Fibroblast of lung (primary cell): ENCODE data around the gene ITGA8. TPM values are rescaled to one million over a fixed set of nuclear protein-coding genes. Genes with fewer than 3 reads are reported as not detected.

Source experiments
- DNase-seq, 2 donors: peaks; one replicate each; pipeline versions ENCODE4 v3.0.0 to v3.0.0-alpha.2; 2010; ENCODE audit warnings: low read depth in 2 of 2
- H2AFZ ChIP-seq: 2 replicates; pipeline ENCODE4 v1.5.1; 2012; ENCODE audit warnings: low read length, control low read depth, inconsistent platforms
- H3K27ac ChIP-seq: 2 replicates; pipeline ENCODE4 v1.5.1; 2011; ENCODE audit warnings: low read length, control low read depth; ENCODE audit not compliant: insufficient read depth
- H3K27me3 ChIP-seq: 2 replicates; pipeline ENCODE4 v1.5.1; 2011; ENCODE audit warnings: mild to moderate bottlenecking, low read length; ENCODE audit not compliant: control insufficient read depth, insufficient read depth
- H3K36me3 ChIP-seq: 2 replicates; pipeline ENCODE4 v1.5.1; 2011; ENCODE audit warnings: low read length; ENCODE audit not compliant: control insufficient read depth, insufficient read depth
- H3K4me1 ChIP-seq: 2 replicates; pipeline ENCODE4 v1.5.1; 2011; ENCODE audit warnings: low read length; ENCODE audit not compliant: control insufficient read depth, insufficient read depth; ENCODE audit errors: extremely low read depth
- H3K4me2 ChIP-seq: 2 replicates; pipeline ENCODE4 v1.5.1; 2011; ENCODE audit warnings: low read length, control low read depth; ENCODE audit not compliant: insufficient read depth; ENCODE audit errors: extremely low read depth
- H3K4me3 ChIP-seq, 4 experiments: fragments of 200-600 bp in 1 of 4; sonication (generic) in 1 of 4; replicated peaks in 1 of 4; 2 replicates each; pipeline ENCODE4 v1.5.1; 2011 to 2016; ENCODE audit warnings: low read length in 4 of 4, low read depth in 3 of 4, mild to moderate bottlenecking in 3 of 4, control low read depth in 2 of 4, inconsistent platforms in 1 of 4, mixed read lengths in 1 of 4; ENCODE audit not compliant: insufficient read depth in 1 of 4; ENCODE audit errors: control extremely low read depth in 1 of 4
- H3K79me2 ChIP-seq: 2 replicates; pipeline ENCODE4 v1.5.1; 2012; ENCODE audit warnings: mild to moderate bottlenecking, low read length, inconsistent platforms; ENCODE audit not compliant: control insufficient read depth, insufficient read depth
- H3K9ac ChIP-seq: 2 replicates; pipeline ENCODE4 v1.5.1; 2011; ENCODE audit warnings: mild to moderate bottlenecking, low read length, control low read depth; ENCODE audit not compliant: insufficient read depth
- H3K9me3 ChIP-seq: 2 replicates; pipeline ENCODE4 v1.5.1; 2012; ENCODE audit warnings: low read depth, low read length; ENCODE audit not compliant: control insufficient read depth, insufficient read depth
- H4K20me1 ChIP-seq: 2 replicates; pipeline ENCODE4 v1.5.1; 2011; ENCODE audit warnings: low read length; ENCODE audit not compliant: control insufficient read depth, insufficient read depth; ENCODE audit errors: extremely low read depth
- CTCF ChIP-seq, 2 donors: IDR thresholded peaks in 1 of 2; conservative IDR thresholded peaks in 1 of 2; 1 replicate in 1 of 2; 2 replicates in 1 of 2; pipeline ENCODE4 v1.5.1; 2011 to 2012; ENCODE audit warnings: low read length in 2 of 2, control low read depth in 1 of 2, inconsistent platforms in 1 of 2, low read depth in 1 of 2, mild to moderate bottlenecking in 1 of 2
- EZH2 ChIP-seq: IDR thresholded peaks from 2 replicates; pipeline ENCODE4 v1.5.1; 2012; ENCODE audit warnings: low read length, control low read depth, mild to moderate bottlenecking; ENCODE audit errors: missing control alignments
- polyA plus RNA-seq, 2 donors: library from polyadenylated mRNA; depleted of rRNA in 1 of 2; stranded (reverse) in 1 of 2; unstranded in 1 of 2; fragments of >200 nt; gene quantifications; 2 replicates each; pipeline ENCODE4 v1.2.1, GENCODE V29; 2011 to 2012; ENCODE audit warnings: missing spikeins in 1 of 2
- total RNA-seq: library from RNA; depleted of rRNA; stranded (reverse); fragments of >200 nt; gene quantifications from 2 replicates; pipeline ENCODE4 v1.2.1, GENCODE V29; 2014

Gene ITGA8
- total and polyA plus RNA-seq, 2 donors (not counting 1 experiment from before 2014, with no cell fraction given): 0.62 to 0.99 TPM

- Histone ChIP-seq H4K20me1 (no peaks in the 10 kb centered on the region), H3K27ac (no peak overlapping the region), H3K9me3 (no peaks in the 10 kb centered on the region), H3K4me1 (no peaks in the 10 kb centered on the region), H3K36me3 (no peaks in the 10 kb centered on the region), H2AFZ (no peak overlapping the region), H3K4me2 (no peak overlapping the region), H3K27me3 (no peaks in the 10 kb centered on the region), H3K9ac (no peak overlapping the region), H3K4me3 (no peak overlapping the region), H3K79me2 (no peaks in the 10 kb centered on the region)
- no peak for DNase-seq
- TF ChIP-seq CTCF (conservative IDR thresholded peaks at IDR 0.05 in 1 of 2, IDR thresholded peaks at IDR 0.05 in 1 of 2; ENCODE audit: low read depth in 1 of 2, low read length in 2 of 2): no peak
- TF ChIP-seq EZH2: no peak
These were observed 38.6 kb downstream of the ITGA8 start for GRCh38 chr10:15681076-15681475.

DNA sequence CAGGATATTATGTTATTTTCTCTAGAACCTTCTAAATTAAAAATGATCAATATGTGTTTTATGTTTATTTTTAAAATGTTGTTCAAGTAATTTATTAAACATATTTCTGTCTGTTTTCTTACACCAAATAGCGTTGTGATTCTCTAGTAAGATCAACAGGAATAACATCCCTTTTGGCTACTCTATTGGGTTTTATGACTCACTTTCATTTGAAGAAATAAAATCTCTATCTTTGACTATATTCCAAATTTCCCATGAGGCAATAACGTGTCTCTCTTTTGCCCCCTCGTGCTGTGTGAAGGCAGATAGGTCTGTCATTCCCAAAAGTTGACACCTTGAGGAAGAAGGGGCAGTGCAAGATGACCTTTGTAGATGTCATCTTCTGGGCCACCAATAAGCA, 40.9 kb downstream of the ITGA8 start:
- no peak for DNase-seq
- Histone ChIP-seq H3K9ac (no peak overlapping the region), H3K36me3 (no peaks in the 10 kb centered on the region), H4K20me1 (no peaks in the 10 kb centered on the region), H2AFZ (no peak overlapping the region), H3K9me3 (no peaks in the 10 kb centered on the region), H3K4me1 (no peaks in the 10 kb centered on the region), H3K4me2 (no peak overlapping the region), H3K4me3 (no peak overlapping the region), H3K79me2 (no peaks in the 10 kb centered on the region), H3K27ac (no peak overlapping the region), H3K27me3 (no peaks in the 10 kb centered on the region)
- TF ChIP-seq CTCF (conservative IDR thresholded peaks at IDR 0.05 in 1 of 2, IDR thresholded peaks at IDR 0.05 in 1 of 2; ENCODE audit: low read depth in 1 of 2, low read length in 2 of 2) (no peak), EZH2 (no peak)

GRCh38 chr10:15672469-15672868, 47.3 kb downstream of the ITGA8 start:
- no peak overlapping the region for H3K4me3 ChIP-seq
- no peaks in the 10 kb centered on the region for H3K4me1 ChIP-seq
- no peaks in the 10 kb centered on the region for H3K36me3 ChIP-seq
- H3K9ac ChIP-seq: no peak overlapping the region
- no peak overlapping the region for H2AFZ ChIP-seq
- H4K20me1 ChIP-seq: no peaks in the 10 kb centered on the region
- DNase-seq: no peak
- no peaks in the 10 kb centered on the region for H3K9me3 ChIP-seq
- TF ChIP-seq CTCF (conservative IDR thresholded peaks at IDR 0.05 in 1 of 2, IDR thresholded peaks at IDR 0.05 in 1 of 2; ENCODE audit: low read depth in 1 of 2, low read length in 2 of 2): no peak
- no peak for TF ChIP-seq EZH2
- no peaks in the 10 kb centered on the region for H3K27me3 ChIP-seq
- no peaks in the 10 kb centered on the region for H3K79me2 ChIP-seq
- no peak overlapping the region for H3K27ac ChIP-seq
- no peak overlapping the region for H3K4me2 ChIP-seq
